NCI-H2171 treated with DMSO at 0.1 percent for 48 hours (cell line): ENCODE data around the gene SLC25A1.
"Not testable (repeated sequence)": the region's sequence is repeated elsewhere in the genome, so short reads cannot be mapped to it uniquely, and the experiment has no call there.

Experiments
- DNase-seq: peaks from one replicate; lab custom pipeline; 2025; lab: John Stamatoyannopoulos, UW

Gene SLC25A1

DNA sequence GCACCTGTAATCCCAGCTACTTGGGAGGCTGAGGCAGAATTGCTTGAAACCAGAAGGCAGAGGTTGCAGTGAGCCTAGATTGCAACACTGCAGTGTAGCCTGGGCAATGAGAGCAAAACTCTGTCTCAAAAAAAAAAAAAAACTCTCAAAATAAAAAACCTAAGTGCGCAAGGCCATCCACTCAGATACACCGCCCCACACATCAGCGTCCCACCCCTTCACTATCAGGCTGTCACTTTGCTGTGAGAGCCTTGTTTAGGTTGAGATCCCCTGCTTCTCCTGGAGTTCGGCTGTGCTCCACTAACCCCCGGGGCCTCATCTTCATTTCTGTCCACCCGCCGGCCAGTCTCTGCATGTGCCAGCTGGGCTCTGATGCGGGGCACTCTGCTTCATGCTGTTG is 12.1 kb downstream of the SLC25A1 start:
- DNase-seq = no peak

DNA sequence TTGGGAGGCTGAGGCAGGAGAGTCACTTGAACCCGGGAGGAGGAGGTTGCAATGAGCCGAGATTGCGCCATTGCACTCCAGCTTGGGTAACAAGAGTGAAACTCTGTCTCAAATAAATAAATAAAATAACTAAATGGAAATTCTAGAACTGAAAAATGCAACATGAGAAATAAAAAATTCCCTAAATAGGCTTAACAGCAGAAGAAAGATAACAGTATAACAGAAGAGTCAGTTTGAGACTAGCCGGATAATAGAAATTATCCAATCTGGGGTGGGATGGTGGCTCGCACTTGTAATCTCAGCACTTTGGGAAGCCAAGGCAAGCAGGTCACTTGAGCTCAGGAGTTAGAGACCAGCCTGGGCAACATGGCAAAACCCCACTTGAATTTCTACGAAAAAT is 14.1 kb downstream of the SLC25A1 start:
- DNase-seq = no peak

DNA sequence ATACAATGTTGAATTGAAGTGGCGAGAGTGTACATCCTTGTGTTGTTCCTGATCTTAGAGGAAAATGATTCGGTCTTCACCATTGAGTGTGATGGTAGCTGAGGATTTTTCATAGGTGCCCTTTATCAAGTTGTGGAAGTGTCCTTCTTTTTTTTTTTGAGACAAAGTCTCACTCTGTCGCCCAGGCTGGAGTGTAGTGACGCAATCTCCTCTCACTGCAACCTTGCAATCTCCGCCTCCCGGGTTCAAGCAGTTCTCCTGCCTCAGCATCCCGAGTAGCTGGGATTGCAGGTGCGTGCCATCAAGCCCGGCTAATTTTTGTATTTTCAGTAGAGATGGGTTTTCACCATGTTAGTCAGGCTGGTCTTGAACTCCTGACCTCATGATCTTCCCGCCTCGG is 19.9 kb downstream of the SLC25A1 start:
- not testable (repeated sequence) for DNase-seq

DNA sequence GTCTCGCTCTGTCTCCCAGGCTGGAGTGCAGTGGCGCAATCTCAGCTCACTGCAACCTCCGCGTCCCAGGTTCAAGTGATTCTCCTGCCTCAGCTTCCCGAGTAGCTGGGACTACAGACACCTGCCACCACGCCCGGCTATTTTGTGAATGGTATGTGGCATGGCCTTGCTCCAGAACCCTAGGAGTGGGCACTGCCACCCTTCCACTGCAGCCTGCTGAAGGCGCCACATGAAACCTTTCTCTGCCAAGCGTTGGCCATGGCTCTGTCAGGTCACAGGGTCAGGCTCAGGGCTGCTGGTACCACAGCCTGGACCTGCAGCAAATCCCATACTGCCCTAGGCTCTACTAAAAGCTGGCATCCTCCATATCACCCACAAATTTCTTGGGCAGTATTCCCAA is 22.4 kb downstream of the SLC25A1 start:
- DNase-seq = not testable (repeated sequence)

DNA sequence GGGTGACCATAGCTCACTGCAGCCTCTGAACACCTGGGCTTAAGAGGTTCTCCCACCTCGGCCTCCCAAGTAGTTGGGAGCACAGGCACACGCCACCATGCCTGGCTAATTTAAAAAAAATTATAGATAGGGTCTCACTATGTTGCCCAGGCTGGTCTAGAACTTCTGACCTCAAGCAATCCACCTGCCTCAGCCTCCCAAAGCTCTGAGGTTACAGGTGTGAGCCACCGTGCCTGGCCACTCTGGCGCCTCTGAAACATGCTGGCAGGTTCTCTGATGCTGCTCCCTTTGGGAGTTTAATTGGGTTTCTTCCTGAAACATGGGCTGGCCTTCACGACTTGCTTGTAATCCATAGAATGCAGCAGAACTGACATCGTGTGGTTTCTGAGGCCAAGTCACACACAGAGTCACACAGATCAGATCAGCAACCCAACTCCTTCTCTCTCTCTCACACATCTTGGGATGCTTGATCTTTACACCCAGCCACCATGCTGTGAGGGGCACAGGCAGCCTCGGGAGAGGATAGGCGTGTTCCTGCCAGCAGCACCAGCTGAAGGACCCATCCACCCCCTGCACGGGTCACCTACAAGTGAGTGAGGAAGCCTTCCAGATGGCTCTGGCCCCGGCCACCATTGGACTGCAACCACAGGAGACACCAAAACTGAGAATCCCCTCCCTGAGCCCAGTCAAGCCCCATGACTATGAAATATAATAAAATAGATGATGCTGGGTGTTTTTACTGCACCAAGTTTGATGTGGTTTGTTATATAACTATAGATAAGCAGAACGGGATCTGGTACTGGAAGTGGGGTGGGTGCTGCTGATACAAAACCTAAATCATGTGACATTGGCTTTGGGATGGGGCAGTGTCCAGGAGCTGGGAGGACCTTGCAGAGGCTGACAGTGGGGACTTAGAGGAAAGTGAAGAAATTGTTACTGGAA is 25.3 kb downstream of the SLC25A1 start:
- no peak for DNase-seq

DNA sequence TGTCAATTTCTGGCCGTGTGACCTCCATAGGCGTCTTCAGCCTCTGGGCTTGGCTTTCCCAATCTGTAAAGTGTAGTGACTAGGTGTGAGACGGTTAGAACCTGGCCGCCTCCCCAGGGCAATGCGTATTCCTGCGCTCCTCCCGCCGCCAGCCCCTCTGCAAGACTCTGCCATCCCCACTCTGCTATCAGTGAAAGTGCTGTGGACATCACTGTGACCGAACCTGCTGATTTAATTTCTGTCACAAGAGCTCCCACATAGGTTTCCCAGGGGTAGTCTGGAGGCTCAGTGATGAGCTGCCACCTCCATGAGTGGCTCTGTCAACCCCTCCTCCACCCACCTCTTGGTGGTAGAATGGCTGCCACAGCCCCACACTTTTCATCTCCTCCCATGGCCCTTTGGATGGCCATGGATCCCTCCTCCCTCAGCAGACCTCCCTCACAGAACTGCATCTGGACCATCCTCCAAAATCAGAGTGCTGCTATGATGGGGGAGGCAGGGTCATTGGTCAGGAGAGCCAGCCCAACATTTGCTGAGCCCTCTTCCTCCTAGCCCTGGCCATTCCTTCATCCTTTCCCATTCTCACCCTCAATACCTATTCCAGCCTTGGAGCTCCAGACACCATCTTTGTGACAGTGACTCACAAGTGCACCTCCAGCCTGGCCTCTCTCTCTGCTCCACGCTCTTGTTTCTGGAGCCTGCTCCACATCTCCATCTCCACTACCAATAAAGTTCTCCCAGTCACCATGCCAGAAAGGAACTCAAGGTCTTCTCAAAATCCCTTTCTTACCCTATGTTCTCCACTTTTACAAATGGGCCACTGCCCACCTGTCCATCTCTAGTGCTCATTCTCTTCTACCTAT is 27.0 kb downstream of the SLC25A1 start:
- DNase-seq = no peak

DNA sequence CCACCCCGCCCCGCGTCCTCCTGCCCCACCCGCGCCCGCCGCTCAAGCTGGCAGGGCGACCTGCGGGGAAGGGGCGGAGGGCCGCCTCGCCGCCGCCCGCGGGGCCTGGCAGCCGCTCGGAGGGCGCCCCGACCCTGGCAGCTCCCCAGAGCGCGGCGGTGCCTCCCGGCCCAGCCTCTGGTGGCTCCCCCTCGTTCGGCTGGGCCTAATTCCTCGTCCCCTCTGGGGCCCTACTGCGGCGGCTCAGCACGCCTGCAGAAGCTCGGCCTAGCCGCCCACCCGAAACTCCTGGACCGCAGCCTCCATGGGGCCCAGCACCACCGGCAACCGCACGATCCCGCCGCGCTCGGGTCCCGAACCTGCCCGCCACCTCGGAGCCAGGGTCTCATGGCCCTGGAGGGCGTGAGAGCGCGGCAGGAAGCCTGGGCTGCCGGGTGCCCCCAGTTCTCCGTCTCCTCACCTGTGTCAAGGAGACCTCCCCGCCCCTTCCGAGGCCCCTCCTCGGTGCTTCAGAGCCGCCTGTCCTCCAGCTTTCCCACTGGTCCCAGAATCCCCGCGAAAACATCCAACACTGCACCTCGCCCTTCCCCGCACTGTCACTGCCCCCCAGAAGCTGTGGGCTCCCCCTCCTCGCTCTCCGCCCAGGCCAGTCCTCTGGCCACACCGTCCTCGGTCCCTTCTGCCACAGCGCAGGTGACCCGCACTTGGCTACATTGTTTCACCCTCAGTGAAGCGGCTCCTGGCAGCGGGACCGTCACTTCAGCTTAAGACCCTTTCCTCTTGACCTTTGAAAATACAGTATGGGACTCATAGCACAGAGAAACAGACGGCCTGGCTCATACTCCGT is 27.8 kb downstream of the SLC25A1 start:
- no peak for DNase-seq

DNA sequence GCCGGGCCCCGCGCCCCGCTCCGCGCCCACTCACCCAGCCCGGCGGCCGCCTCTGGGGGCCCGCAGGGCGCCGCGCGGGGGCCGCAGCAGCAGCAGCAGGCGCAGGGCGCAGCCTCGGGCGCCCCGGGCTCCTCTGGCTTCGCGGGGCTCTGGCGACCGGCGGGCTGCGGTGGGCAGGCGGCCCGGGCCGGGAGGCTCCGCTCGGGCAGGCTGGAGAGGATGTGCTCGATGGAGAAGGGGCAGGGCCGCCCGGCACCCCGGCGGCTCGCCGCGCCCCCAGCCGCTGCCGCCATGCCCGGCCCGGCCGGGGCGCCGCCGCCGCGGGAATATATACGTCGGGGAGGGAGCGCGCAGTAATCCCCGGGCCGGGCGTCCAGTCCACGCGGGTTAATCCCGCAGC is 28.5 kb downstream of the SLC25A1 start, which contains the start of gene GSC2:
GSC2 (minus strand) TSS at position 302 of the 400 bp plus-strand sequence; CDS start at position 293, 9 bp downstream.
- no peak for DNase-seq

DNA sequence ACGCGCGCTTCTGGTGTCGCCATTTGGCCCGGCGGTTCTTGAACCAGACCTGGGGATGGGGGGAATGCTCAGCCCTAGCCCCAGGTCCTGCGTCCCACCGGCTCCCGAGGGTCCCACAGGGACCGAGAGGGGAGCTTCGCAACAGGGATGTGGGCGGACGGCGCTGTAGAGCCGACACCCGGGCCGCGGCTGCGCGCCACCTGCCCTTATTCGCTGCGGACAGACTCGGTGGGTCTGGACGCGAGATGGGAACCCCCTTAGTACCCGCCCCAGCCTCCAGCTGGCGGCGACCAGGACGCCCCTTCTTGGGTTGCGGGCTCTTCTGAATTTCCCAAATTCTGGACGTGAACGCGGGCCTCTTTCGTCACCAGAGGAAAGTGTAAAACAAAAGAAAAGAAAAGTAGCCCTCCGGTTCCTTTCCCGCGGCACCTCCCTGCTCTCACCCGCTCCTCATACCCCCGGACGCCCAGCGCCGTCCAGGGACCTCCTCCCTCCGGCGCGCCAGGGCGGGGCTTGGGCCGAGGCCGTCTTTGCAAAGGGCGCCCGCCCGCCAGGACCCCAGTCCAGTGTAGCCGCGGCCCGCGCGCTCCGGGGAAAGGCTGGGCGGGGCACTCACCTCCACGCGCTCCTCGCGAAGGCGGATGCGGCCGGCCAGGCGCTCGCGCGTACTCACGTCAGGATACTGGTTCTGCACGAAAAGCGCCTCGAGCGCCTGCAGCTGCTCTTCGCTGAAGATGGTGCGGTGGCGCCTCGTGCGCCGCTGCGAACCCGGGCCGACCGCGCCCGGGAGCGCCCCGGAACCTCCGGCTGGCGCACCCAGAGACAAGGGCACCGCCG is 29.3 kb downstream of the SLC25A1 start:
- peak; percentile 23 for DNase-seq

DNA sequence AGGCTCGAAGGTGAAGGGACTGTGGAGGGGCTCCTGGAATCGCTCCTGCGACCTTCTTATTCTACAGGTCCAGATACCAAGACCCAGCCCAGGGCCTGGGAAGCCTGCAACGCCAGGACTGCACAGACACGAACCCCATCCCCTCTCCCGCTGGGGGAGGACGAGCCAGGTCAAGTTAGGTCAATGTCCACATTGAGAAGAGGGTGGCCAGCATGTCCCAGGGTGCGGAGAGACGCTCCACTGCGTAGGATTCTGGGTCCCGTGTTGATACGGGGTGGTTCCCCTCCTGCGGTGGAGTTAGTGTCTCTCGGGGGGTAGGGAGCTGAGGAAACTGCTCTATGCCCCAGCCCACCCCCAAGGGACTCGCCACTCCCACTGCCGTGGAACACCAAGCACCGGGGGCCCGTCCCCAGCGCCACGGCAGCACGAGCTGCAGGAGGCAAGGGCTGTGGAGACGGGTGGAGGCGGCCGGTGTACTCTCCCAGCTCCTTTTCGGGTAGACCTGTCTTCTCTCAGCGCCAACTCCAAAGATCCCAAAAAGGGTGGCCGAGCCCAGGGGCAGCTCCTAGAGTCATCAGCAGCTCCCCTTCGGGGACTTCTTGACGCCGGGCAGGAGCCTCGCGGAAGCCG is 30.0 kb downstream of the SLC25A1 start:
- DNase-seq = no peak

DNA sequence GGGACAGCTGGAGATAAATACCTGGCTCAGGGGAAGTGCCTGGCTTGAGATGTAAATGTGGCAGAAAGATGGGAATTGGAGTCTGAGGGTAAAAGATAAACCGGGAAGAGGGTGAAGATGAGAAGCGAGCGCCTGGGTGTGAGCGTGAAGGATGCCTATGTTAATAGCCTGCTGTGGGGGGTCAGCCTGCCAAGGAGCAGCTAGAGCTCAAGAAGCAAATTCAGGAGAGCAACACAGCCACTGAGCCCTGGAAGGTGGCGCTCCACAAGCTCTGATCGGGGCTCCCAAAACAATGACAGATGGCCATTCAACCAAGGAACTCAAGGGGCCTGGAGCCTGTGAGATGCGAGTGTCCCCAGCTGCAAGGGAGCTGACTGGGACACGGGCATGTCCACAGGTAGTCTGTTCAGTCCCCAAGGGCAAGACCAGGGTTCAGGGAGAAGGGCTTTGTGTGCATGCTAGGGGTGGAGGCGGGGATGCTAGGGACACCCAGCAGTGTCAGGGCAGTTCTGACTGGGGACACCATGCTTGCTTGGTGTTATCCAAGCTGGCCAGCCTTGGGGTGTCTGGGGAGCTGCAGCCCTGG is 31.2 kb downstream of the SLC25A1 start:
- DNase-seq = peak; percentile 6

DNA sequence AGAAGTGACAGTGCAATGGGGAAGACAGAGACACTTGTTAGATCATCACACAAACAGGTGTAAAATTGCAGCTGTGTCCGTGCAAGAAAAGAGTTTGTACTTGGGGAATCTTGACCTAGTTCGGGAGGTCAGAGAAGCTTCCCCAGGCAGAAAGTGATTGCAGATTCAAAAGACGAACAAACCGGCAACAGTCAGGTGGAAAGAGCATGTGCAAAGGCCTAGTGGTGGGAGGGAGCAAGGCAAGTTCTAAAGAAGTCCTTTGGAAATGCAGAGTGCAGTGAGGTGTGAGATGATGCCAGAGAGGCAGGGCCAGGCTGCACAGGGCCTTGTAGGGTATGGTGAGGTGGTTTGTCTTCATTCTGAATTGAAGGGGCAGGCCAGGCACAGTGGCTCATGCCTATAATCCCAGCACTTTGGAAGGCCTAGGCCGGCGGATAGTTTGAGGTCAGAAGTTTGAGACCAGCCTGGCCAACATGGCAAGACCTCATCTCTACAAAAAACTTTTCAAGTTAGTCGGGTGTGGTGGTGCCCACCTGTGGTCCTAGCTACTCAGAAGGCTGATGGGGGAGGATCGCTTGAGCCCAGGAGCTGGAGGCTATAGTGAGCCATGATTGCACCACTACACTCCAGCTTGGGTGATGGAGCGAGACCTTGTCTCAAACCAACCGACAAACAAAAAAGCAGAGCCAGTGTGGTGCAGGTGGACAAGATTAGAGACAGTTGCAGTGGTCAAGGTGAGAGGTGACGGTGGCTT is 32.1 kb downstream of the SLC25A1 start:
- DNase-seq = no peak

DNA sequence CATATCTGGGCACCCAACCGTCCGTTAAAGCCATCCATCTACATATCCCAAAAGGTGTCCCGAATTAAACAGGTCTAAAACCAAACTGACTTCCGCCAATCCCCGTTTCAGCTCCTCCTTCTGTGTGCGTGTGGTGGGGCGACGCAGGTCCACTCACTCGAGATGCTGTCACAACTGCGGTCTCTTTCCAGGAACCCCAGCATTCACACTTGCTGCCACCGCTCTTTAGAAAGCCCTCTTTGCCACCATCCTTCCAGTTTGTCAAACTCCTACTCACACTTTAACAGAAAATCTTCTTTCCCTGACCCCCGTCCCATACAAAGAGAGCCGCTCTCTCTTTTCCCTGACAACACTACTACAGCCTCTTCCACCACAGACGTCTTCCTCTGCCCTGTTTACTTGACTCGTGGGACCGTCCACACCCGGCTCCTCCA is 34.6 kb downstream of the SLC25A1 start:
- DNase-seq = no peak

DNA sequence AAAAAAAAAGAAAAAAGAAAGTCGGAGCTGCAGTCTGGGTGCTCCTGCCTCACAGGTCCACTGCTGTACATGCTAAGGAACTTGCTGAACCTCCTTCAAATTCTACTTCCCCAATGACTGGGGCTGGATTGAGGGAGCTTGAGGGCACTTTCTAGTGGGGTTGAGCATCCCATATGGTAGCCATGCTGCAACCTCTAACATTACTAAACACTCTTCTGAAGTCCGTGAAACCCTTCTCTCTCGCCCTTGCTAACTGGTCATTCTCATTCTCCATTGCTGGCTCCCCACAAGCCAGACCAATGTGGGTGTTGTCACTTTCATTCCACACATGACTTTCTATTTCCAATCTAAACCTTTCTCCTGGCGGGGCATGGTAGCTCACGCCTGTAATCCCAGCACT is 35.3 kb downstream of the SLC25A1 start:
- no peak for DNase-seq

DNA sequence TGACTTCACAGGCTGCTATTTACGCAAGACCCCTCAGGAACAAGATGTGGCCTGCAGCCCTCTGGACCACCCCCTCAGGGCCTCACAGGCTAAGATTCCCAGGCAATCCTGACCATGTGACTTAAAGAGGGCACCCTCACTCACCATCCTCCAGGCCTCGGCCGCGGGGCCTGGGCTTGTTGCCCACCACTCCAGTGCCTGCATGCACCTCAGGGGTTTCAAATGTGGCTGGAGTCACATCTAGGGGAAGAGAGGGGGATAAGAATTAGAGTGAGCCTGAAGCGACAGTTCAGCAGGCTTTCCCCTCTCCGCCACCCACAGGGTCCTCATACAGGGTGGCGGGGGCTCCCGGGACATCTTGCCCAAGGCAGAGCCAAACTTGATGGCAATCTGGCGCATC is 36.1 kb downstream of the SLC25A1 start:
- no peak for DNase-seq

DNA sequence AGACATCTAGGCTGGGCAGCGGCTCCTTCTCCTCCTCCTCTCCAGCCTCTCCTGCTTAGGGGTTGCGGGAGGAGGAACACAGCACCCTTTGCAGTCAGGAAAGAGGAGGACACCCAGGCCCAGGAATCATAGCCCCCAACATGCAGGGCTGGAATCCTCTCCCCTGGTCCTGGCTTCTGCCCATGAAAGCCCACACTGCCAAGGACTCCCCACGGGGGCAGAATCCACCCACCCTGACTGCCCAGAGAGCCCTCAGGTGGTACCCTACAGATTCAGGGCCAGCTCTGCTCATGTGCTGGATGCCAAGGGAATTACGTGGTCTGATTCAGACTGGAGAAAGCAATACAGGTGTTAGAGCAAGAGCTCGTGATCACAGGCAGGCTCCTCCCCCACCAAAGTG is 38.6 kb downstream of the SLC25A1 start:
- no peak for DNase-seq

DNA sequence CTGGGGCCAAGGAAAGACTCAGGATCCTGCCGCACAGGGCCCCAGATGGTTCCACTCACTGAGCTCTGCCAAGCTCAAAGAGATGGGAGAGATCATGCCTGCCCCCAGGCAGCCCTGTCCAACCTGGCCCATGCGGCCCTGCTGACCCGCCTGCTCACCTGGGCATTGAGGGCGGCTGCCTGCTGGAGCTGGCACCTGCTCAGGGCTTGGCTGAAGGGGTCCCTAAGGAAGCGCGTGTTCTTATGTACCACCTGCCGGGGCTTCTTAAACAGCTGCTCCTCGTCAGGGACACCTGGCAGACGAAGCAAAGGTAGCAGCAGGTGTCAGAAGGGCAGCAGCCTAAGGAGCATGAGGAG is 39.6 kb downstream of the SLC25A1 start:
- DNase-seq = peak; percentile 66

DNA sequence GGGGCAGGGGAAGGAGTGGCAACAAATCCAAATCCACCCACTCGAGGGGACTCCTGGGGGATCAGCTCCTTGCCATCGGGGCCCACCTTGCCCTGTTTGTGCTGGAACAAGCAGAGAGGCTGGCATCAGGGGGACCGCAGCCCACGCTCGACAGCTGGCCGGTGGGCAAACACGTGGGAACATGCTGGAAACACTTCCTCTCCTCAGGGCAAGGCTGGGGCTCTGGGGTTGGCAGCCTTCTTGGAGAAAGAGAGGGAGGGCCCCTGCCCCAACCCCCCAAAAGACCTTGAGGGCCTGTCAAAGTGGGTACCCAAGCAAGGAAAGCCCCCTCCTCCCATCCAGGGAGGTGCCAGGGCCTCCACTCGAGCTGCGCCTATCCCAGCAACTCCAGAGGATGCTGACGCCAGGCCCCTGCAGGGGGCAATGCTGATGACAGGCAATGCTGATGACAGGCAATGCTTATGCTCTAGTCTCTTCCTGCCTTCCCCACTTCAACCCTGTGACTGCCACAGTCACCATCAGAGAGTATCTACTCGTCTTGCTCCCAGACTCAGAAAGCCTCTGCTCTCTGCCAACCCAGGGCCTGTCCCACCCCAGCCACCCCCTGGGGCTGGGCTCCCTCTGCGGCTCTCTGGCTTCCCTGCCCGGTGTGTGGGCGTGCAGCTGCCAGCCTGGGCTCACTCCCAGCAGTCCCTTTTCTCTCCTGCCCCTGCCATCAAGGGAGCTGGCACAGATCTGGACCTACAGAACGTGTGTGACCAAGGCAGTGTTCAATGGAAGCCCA is 40.1 kb downstream of the SLC25A1 start:
- no peak for DNase-seq
